HepG2 (cell line): ENCODE measurements around the gene RBAK. TPM values are rescaled to one million over a fixed set of nuclear protein-coding genes. Genes with fewer than 3 reads are reported as not detected.

Experiments
- ATAC-seq: fragments of 200-7000 bp; cut with Tn5 transposase; 3 replicates; pipeline ENCODE4 v1.9.1; 2020; ENCODE audit warnings: mild to moderate bottlenecking, moderate library complexity
- BruUV-seq: library from RNA; stranded (reverse); fragments of 400-500 nt; replicated peaks from 2 replicates; lab custom pipeline; 2021; lab: Mats Ljungman, UMichigan
- CTCF ChIA-PET: fragments of 300-600 bp; formaldehyde crosslinking; extraction: SDS; loops from one replicate; lab custom pipeline; 2021; ENCODE audit warnings: low total read pairs, inconsistent platforms, low intra/inter-chr PET ratio; lab: Yijun Ruan, JAX
- POLR2A ChIA-PET: fragments of 350-600 bp; sonication (Branson Sonifier 250); formaldehyde crosslinking; loops from one replicate; lab custom pipeline; 2020; ENCODE audit warnings: antibody characterized with exemption, inconsistent platforms; lab: Yijun Ruan, JAX
- DNase-seq: peaks from one replicate; pipeline ENCODE4 v3.0.0-alpha.2; 2015; ENCODE audit warnings: low spot score
- FAIRE-seq: peaks from 3 replicates; lab custom pipeline; 2011; peaks lifted over from hg19 to GRCh38; lab: Jason Lieb, UNC
- H2AFZ ChIP-seq: one replicate; pipeline ENCODE4 v1.6.1; 2011; ENCODE audit warnings: low read length, inconsistent platforms
- H3K27ac ChIP-seq: fragments of 300-600 bp; 3 replicates; pipeline ENCODE4 v1.8.0; 2011; ENCODE audit warnings: mixed run types, mild to moderate bottlenecking, mixed read lengths, low read length, inconsistent platforms; ENCODE audit not compliant: insufficient read depth; ENCODE audit errors: extremely low read length
- H3K27me3 ChIP-seq, 2 experiments: fragments of 200-600 bp in 1 of 2; 2 replicates in 1 of 2; 3 replicates in 1 of 2; pipeline versions ENCODE4 v1.6.0 to v1.8.0; 2011; ENCODE audit warnings: low read length in 2 of 2, mild to moderate bottlenecking in 2 of 2, moderate library complexity in 2 of 2, inconsistent platforms in 1 of 2; ENCODE audit not compliant: insufficient read depth in 2 of 2, control insufficient read depth in 1 of 2
- H3K36me3 ChIP-seq, 2 experiments: fragments of 200-600 bp in 1 of 2; replicated peaks in 1 of 2; 2 replicates in 1 of 2; 3 replicates in 1 of 2; pipeline versions ENCODE4 v1.5.1 to v1.8.0; 2011; ENCODE audit warnings: low read length in 2 of 2, inconsistent platforms in 1 of 2; ENCODE audit not compliant: insufficient read depth in 2 of 2, control insufficient read depth in 1 of 2
- H3K4me1 ChIP-seq: 2 replicates; pipeline ENCODE4 v1.5.1; 2012; ENCODE audit warnings: low read length, inconsistent platforms; ENCODE audit not compliant: insufficient read depth
- H3K4me2 ChIP-seq: 2 replicates; pipeline ENCODE4 v1.6.0; 2011; ENCODE audit warnings: low read depth, low read length, inconsistent platforms
- H3K4me3 ChIP-seq, 3 experiments: fragments of 200-600 bp in 1 of 3; sonication (generic), shearing (Covaris generic) in 1 of 3; replicated peaks in 1 of 3; 2 replicates each; pipeline ENCODE4 v1.5.1; 2011 to 2016; ENCODE audit warnings: low read length in 3 of 3, inconsistent platforms in 2 of 3, low read depth in 2 of 3, mild to moderate bottlenecking in 2 of 3, control low read depth in 1 of 3, mixed read lengths in 1 of 3; ENCODE audit not compliant: insufficient read depth in 1 of 3
- H3K79me2 ChIP-seq: one replicate; pipeline ENCODE4 v1.6.1; 2011; ENCODE audit warnings: low read length, inconsistent platforms; ENCODE audit not compliant: insufficient read depth
- H3K9ac ChIP-seq: 2 replicates; pipeline ENCODE4 v1.6.0; 2011; ENCODE audit warnings: mild to moderate bottlenecking, low read depth, low read length, inconsistent platforms; ENCODE audit not compliant: insufficient read depth
- H3K9me3 ChIP-seq: 2 replicates; pipeline ENCODE4 v1.5.1; 2012; ENCODE audit warnings: mild to moderate bottlenecking, low read length
- H4K20me1 ChIP-seq: 2 replicates; pipeline ENCODE4 v1.6.0; 2011; ENCODE audit warnings: inconsistent platforms, mild to moderate bottlenecking, low read length, moderate library complexity; ENCODE audit not compliant: insufficient read depth
- MZF1 ChIP-seq: sonication (generic); formaldehyde crosslinking; IDR thresholded peaks from 2 replicates; pipeline ENCODE4 v1.8.1; 2023; ENCODE audit warnings: mild to moderate bottlenecking, missing genetic modification reagents, borderline replicate concordance
- TBX2 ChIP-seq: sonication (generic); formaldehyde crosslinking; IDR thresholded peaks from 2 replicates; pipeline ENCODE4 v1.5.0; 2020; ENCODE audit warnings: missing genetic modification reagents, mild to moderate bottlenecking, borderline replicate concordance
- ZNF263 ChIP-seq: sonication (generic); formaldehyde crosslinking; IDR thresholded peaks from 2 replicates; pipeline ENCODE4 v1.4.0; 2020; ENCODE audit warnings: missing genetic modification reagents
- ZNF530 ChIP-seq: sonication (generic); formaldehyde crosslinking; IDR thresholded peaks from 2 replicates; pipeline ENCODE4 v1.5.0; 2020; ENCODE audit warnings: low read depth, mild to moderate bottlenecking, missing genetic modification reagents
- ZNF564 ChIP-seq: sonication (generic); formaldehyde crosslinking; IDR thresholded peaks from 2 replicates; pipeline ENCODE4 v1.8.1; 2023; ENCODE audit warnings: mild to moderate bottlenecking, missing genetic modification reagents
- ZNF800 ChIP-seq: sonication (generic); formaldehyde crosslinking; IDR thresholded peaks from 2 replicates; pipeline ENCODE4 v1.4.0; 2020; ENCODE audit warnings: missing genetic modification reagents
- ZNF883 ChIP-seq: sonication (generic); formaldehyde crosslinking; IDR thresholded peaks from 2 replicates; pipeline ENCODE4 v1.5.1; 2020; ENCODE audit warnings: mild to moderate bottlenecking, missing genetic modification reagents; ENCODE audit errors: not compliant biosample characterization
- WGBS: methylation state at CpG from one replicate; pipeline ENCODE4 v1.1.6; 2017; ENCODE audit warnings: low lambda C conversion rate; 5-methylcytosine and 5-hydroxymethylcytosine counted together
- in situ Hi-C: cut with HindIII; loops from 2 replicates; pipeline ENCODE4 v1.10.0; 2017; ENCODE audit warnings: low pct_unique_long_range_greater_than_20kb; ENCODE audit not compliant: extremely low pct_ligation_motif_present
- intact Hi-C: fragments of 100-400 bp; cut with micrococcal nuclease; formaldehyde crosslinking; loops from one replicate; pipeline ENCODE4 v1.10.0; 2022; ENCODE audit not compliant: unreplicated experiment
- polyA plus RNA-seq, 8 experiments: library from polyadenylated mRNA; depleted of rRNA in 3 of 8; stranded (reverse) in 7 of 8; unstranded in 1 of 8; fragments of >200 nt; fragmentation: Illumina TruSeq in 4 of 8; extraction: Trizol in 4 of 8; gene quantifications; 2 replicates each; pipeline versions ENCODE4 v1.2.1 to v1.2.3, GENCODE V29; 2011 to 2016; ENCODE audit warnings: low read depth in 4 of 8, missing spikeins in 1 of 8, mixed read lengths in 1 of 8; ENCODE audit not compliant: insufficient read depth in 1 of 8
- total RNA-seq, 5 experiments: library from RNA; depleted of rRNA; stranded (reverse); fragments of >200 nt; fragmentation: Illumina TruSeq; extraction: Trizol; gene quantifications; 2 replicates each; pipeline ENCODE4 v1.2.3, GENCODE V29; 2016; ENCODE audit warnings: low read depth in 1 of 5

The RBAK gene
- total and polyA plus RNA-seq, 2 of the 13 experiments (the other 11 are each of a cell fraction or from before 2014, with no cell fraction given): 4.4 to 11.8 TPM

GRCh38 chr7:5036446-5036845, 9.2 kb upstream of the RBAK start:
- Histone ChIP-seq H3K27me3 (no peaks in the 10 kb centered on the region), H3K27ac (no peak overlapping the region), H3K4me2 (no peak overlapping the region), H3K4me3 (no peak overlapping the region), H3K36me3 (no peaks in the 10 kb centered on the region), H2AFZ (no peak overlapping the region), H4K20me1 (no peaks in the 10 kb centered on the region), H3K9ac (no peak overlapping the region), H3K79me2 (no peaks in the 10 kb centered on the region), H3K9me3 (no peaks in the 10 kb centered on the region), H3K4me1 (no peaks in the 10 kb centered on the region)
- ATAC-seq (no peak), FAIRE-seq (no peak), DNase-seq (no peak)
- in situ Hi-C loops: no loop called here
- intact Hi-C loops: no loop called here
- ChIA-PET CTCF (no interaction called here), POLR2A (interaction anchor here (2.2 kb wide), 1 partner anchor 9 kb away, joined by 8 read pairs; the partner anchor contains the start of gene RBAK)
- no TSS peak for BruUV-seq
- 90% methylated on average over 9 of the region's 9 CpGs for WGBS
- no peak for TF ChIP-seq ZNF800 (CRISPR knock-in tag)
- no peak for TF ChIP-seq ZNF883 (CRISPR knock-in tag)
- TF ChIP-seq ZNF263 (CRISPR knock-in tag): peak; percentile 41; the same call in 1 of the 2 replicates

DNA sequence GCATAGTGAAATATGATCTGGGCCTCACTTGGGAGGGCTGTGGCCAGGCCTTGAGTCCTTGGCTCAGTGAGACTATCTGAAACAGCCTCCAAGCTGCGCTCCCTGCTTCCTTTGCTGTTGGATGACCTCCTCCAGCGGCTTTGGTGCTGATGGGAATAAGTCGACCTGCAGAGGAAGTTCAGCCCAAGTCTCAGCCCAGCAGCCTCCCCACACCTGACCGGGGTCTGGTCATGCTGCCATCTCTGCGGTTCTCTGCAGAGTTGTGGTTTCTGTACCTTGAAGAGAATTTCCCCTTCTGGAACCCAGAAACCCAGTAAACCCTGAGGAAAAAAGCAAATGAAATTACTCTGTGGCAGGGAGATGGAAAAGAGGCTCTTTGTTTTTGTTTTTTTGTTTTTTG, 4.6 kb upstream of the RBAK start:
- intact Hi-C loops (no loop called here), in situ Hi-C loops (no loop called here)
- Histone ChIP-seq H3K9me3 (no peaks in the 10 kb centered on the region), H3K9ac (no peak overlapping the region), H4K20me1 (no peaks in the 10 kb centered on the region), H3K36me3 (no peaks in the 10 kb centered on the region), H3K4me2 (no peak overlapping the region), H3K27ac (no peak overlapping the region), H2AFZ (no peak overlapping the region), H3K79me2 (no peaks in the 10 kb centered on the region), H3K27me3 (no peaks in the 10 kb centered on the region), H3K4me3 (no peak overlapping the region), H3K4me1 (peaks cover 5% of the 10 kb centered on the region; the same call in 1 of the 2 replicates)
- ATAC-seq (no peak), FAIRE-seq (no peak), DNase-seq (no peak)
- BruUV-seq: no TSS peak
- POLR2A ChIA-PET: no interaction called here
- CTCF ChIA-PET: no interaction called here
- 83% methylated on average over 3 of the region's 5 CpGs for WGBS
- no peak for TF ChIP-seq TBX2 (CRISPR knock-in tag)
- no peak for TF ChIP-seq ZNF530 (CRISPR knock-in tag)
- TF ChIP-seq MZF1: no peak
- no peak for TF ChIP-seq ZNF564 (CRISPR knock-in tag)
